SK-MEL-5 (cell line): Measurements from ENCODE around the gene ARHGAP25. TPM values are rescaled to one million over a fixed set of nuclear protein-coding genes. Genes with fewer than 3 reads are reported as not detected.

Experiments used
- DNase-seq: peaks from one replicate; pipeline ENCODE4 v3.0.0-alpha.2; 2016; ENCODE audit warnings: low read depth, low spot score
- in situ Hi-C: cut with HindIII; loops from 2 replicates; pipeline ENCODE4 v1.10.0; 2016; ENCODE audit warnings: low sequenced_read_pairs, high pct_unique_total_duplicates, low pct_unique_long_range_greater_than_20kb
- total RNA-seq: library from RNA; depleted of rRNA; stranded (reverse); fragments of >200 nt; shearing (Covaris generic); gene quantifications from 2 replicates; pipeline ENCODE4 v1.2.3, GENCODE V29; 2014

The ARHGAP25 gene
- total RNA-seq, 1 experiment from 2014 or later: 0.26 TPM

GRCh38 chr2:68831686-68832232 is 97.1 kb downstream of the ARHGAP25 start:
- DNase-seq: no peak
- in situ Hi-C loops: no loop called here

- DNase-seq: peak; percentile 100
- in situ Hi-C loops: no loop called here
Observed at GRCh38 chr2:68832233-68832869, 97.7 kb downstream of the ARHGAP25 start.

GRCh38 chr2:68833162-68833561 is 98.6 kb downstream of the ARHGAP25 start:
- DNase-seq: no peak
- in situ Hi-C loops: no loop called here

- DNase-seq: no peak
- in situ Hi-C loops: no loop called here
Observed at GRCh38 chr2:68834737-68835376, 100.2 kb downstream of the ARHGAP25 start.

GRCh38 chr2:68835621-68836020 is 101.0 kb downstream of the ARHGAP25 start:
- no peak for DNase-seq
- in situ Hi-C loops: no loop called here

GRCh38 chr2:68837164-68837860 is 102.7 kb downstream of the ARHGAP25 start:
- in situ Hi-C loops: no loop called here
- DNase-seq: peak; percentile 65

- no peak for DNase-seq
- in situ Hi-C loops: no loop called here
Observed at GRCh38 chr2:68837861-68838341, 103.3 kb downstream of the ARHGAP25 start.

- no peak for DNase-seq
- in situ Hi-C loops: no loop called here
Observed at GRCh38 chr2:68838641-68839040, 104.0 kb downstream of the ARHGAP25 start.

- peak; percentile 61 for DNase-seq
Observed at GRCh38 chr2:68839260-68839833, 104.7 kb downstream of the ARHGAP25 start.

GRCh38 chr2:68845043-68845442 is 110.4 kb downstream of the ARHGAP25 start:
- DNase-seq: no peak
- in situ Hi-C loops: no loop called here

More at GRCh38 chr2:68839260-68839833, 104.7 kb downstream of the ARHGAP25 start:
- in situ Hi-C loops: no loop called here

GRCh38 chr2:68846091-68846490 is 111.5 kb downstream of the ARHGAP25 start:
- in situ Hi-C loops: no loop called here
- DNase-seq: no peak

GRCh38 chr2:68847751-68848150 is 113.1 kb downstream of the ARHGAP25 start:
- no peak for DNase-seq
- in situ Hi-C loops: no loop called here

- in situ Hi-C loops: no loop called here
- DNase-seq: no peak
Observed at GRCh38 chr2:68849579-68850030, 115.0 kb downstream of the ARHGAP25 start.

- in situ Hi-C loops: no loop called here
- no peak for DNase-seq
Observed at GRCh38 chr2:68850524-68850923, 115.9 kb downstream of the ARHGAP25 start.

- in situ Hi-C loops: no loop called here
- no peak for DNase-seq
Observed at GRCh38 chr2:68853035-68853434, 118.4 kb downstream of the ARHGAP25 start.

GRCh38 chr2:68853915-68854314 is 119.3 kb downstream of the ARHGAP25 start:
- in situ Hi-C loops: no loop called here
- no peak for DNase-seq

GRCh38 chr2:68854476-68854875 is 119.9 kb downstream of the ARHGAP25 start:
- no peak for DNase-seq
- in situ Hi-C loops: no loop called here

- in situ Hi-C loops: no loop called here
- DNase-seq: no peak
Observed at GRCh38 chr2:68855550-68855949, 120.9 kb downstream of the ARHGAP25 start.
